ENCODE data around the gene TTBK1.

DNA sequence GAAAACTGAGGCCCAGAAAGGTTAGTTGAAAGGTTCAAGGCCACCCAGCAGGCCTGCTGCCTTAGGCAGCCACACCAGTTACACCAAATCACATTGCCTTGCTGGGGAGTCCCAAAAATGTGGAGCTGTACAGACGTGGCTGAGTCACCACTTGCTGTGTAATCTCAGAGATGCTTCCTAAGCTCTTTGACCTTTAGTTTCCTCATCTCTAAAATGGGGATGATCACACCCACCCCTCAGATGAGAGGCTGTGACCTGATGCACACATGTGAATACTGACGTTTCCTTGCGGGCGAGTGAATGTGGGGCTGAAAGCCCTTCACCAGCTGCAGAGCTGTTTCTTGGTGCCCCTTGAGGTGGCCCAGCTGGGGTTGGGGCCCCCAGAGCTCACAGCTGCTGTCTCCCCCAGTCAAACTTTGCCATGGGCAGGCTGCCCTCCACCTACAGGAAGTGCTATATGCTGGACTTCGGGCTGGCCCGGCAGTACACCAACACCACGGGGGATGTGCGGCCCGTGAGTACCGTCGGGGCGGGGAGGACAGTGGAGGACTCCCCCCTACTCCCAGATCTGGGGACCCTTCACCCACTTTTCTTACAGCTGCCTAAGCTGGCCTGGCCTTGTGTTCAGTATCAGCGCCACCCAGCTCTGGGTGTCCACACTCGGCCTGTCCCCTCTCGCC is 11.0 kb downstream of the TTBK1 start:
- TF ChIP-seq, protein P1, sequence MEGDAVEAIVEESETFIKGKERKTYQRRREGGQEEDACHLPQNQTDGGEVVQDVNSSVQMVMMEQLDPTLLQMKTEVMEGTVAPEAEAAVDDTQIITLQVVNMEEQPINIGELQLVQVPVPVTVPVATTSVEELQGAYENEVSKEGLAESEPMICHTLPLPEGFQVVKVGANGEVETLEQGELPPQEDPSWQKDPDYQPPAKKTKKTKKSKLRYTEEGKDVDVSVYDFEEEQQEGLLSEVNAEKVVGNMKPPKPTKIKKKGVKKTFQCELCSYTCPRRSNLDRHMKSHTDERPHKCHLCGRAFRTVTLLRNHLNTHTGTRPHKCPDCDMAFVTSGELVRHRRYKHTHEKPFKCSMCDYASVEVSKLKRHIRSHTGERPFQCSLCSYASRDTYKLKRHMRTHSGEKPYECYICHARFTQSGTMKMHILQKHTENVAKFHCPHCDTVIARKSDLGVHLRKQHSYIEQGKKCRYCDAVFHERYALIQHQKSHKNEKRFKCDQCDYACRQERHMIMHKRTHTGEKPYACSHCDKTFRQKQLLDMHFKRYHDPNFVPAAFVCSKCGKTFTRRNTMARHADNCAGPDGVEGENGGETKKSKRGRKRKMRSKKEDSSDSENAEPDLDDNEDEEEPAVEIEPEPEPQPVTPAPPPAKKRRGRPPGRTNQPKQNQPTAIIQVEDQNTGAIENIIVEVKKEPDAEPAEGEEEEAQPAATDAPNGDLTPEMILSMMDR (IDR thresholded peaks at IDR 0.05), result no peak
- TF ChIP-seq EZH2 (IDR thresholded peaks at IDR 0.05; ENCODE audit: borderline replicate concordance, insufficient read depth, low read depth, low read length, poor library complexity, severe bottlenecking), result no peak

Measured in B cell (primary cell).